Ishikawa (cell line): Measurements from ENCODE around the gene FERMT1.

Source experiments
- CEBPB ChIP-seq: IDR thresholded peaks from 2 replicates; pipeline ENCODE4 v1.6.1; 2012
- CREB1 ChIP-seq: IDR thresholded peaks from 2 replicates; pipeline ENCODE4 v1.6.1; 2012; ENCODE audit warnings: low read depth
- EGR1 ChIP-seq: IDR thresholded peaks from 2 replicates; pipeline ENCODE4 v1.6.1; 2012
- EP300 ChIP-seq: IDR thresholded peaks from 2 replicates; pipeline ENCODE4 v1.6.1; 2012; ENCODE audit warnings: borderline replicate concordance
- FOXM1 ChIP-seq: IDR thresholded peaks from 2 replicates; pipeline ENCODE4 v1.6.1; 2012; ENCODE audit warnings: low read depth, borderline replicate concordance
- NFIC ChIP-seq: IDR thresholded peaks from 2 replicates; pipeline ENCODE4 v1.6.1; 2012
- RAD21 ChIP-seq: IDR thresholded peaks from 2 replicates; pipeline ENCODE4 v1.6.1; 2012; ENCODE audit warnings: low read depth
- TAF1 ChIP-seq: IDR thresholded peaks from 2 replicates; pipeline ENCODE4 v1.6.1; 2012; ENCODE audit warnings: low read depth, mild to moderate bottlenecking
- TCF12 ChIP-seq: IDR thresholded peaks from 2 replicates; pipeline ENCODE4 v1.6.1; 2012; ENCODE audit warnings: low read depth
- TEAD4 ChIP-seq: IDR thresholded peaks from 2 replicates; pipeline ENCODE4 v1.6.1; 2012
- YY1 ChIP-seq: IDR thresholded peaks from 2 replicates; pipeline ENCODE4 v1.6.1; 2012; ENCODE audit warnings: low read depth
- ZBTB7A ChIP-seq: IDR thresholded peaks from 2 replicates; pipeline ENCODE4 v1.6.1; 2012; ENCODE audit warnings: low read depth
- TF ChIP-seq, protein P1 (sequence below): IDR thresholded peaks from 2 replicates; pipeline ENCODE4 v1.6.1; 2012
- TF ChIP-seq, protein P2 (sequence below): IDR thresholded peaks from 2 replicates; pipeline ENCODE4 v1.6.1; 2012
- TF ChIP-seq, protein P3 (sequence below): IDR thresholded peaks from 2 replicates; pipeline ENCODE4 v1.6.1; 2012; ENCODE audit warnings: low read depth, mild to moderate bottlenecking

The FERMT1 gene

DNA sequence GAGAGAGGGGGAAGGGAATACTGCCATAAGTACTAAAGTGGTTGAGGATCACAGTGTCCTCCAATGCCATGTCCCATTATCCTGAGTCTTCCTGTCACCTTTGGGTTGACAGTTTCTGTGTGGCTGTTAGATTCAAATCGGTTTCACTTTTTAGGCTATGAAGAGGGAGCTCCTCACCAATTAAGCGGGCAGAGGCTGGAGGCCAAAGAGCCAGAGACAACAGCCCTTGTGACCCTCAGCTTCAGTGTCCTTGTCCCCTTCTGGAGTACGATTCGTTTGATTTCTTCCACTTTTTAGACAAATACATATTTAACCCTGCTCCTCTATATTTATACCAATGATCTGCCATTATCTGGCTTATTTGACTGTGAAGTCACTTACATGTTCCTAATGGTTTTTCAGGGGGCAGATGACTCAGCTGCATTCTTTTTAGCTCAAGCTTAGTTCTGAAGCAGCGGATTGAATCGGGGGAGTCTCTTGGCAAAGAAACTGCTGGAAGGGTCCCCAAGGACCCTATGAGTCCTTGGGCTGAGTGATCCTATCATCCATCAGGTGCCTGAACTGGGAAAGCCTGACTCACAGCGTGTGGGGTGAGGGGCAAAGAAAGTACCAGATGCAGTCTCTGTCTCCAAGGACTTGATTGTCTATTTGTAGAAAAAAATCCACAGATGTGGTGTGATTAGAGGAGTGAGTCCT lies 18.2 kb downstream of the FERMT1 start:
- TF ChIP-seq EP300 (no peak), TEAD4 (no peak), NFIC (no peak), CREB1 (no peak), TCF12 (no peak), FOXM1 (no peak), CEBPB (no peak), EGR1 (no peak), YY1 (no peak), TAF1 (no peak), ZBTB7A (no peak), RAD21 (no peak)
- TF ChIP-seq, protein P1, sequence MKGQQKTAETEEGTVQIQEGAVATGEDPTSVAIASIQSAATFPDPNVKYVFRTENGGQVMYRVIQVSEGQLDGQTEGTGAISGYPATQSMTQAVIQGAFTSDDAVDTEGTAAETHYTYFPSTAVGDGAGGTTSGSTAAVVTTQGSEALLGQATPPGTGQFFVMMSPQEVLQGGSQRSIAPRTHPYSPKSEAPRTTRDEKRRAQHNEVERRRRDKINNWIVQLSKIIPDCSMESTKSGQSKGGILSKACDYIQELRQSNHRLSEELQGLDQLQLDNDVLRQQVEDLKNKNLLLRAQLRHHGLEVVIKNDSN: no peak
- TF ChIP-seq, protein P2, sequence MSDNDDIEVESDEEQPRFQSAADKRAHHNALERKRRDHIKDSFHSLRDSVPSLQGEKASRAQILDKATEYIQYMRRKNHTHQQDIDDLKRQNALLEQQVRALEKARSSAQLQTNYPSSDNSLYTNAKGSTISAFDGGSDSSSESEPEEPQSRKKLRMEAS: no peak
- TF ChIP-seq, protein P3, sequence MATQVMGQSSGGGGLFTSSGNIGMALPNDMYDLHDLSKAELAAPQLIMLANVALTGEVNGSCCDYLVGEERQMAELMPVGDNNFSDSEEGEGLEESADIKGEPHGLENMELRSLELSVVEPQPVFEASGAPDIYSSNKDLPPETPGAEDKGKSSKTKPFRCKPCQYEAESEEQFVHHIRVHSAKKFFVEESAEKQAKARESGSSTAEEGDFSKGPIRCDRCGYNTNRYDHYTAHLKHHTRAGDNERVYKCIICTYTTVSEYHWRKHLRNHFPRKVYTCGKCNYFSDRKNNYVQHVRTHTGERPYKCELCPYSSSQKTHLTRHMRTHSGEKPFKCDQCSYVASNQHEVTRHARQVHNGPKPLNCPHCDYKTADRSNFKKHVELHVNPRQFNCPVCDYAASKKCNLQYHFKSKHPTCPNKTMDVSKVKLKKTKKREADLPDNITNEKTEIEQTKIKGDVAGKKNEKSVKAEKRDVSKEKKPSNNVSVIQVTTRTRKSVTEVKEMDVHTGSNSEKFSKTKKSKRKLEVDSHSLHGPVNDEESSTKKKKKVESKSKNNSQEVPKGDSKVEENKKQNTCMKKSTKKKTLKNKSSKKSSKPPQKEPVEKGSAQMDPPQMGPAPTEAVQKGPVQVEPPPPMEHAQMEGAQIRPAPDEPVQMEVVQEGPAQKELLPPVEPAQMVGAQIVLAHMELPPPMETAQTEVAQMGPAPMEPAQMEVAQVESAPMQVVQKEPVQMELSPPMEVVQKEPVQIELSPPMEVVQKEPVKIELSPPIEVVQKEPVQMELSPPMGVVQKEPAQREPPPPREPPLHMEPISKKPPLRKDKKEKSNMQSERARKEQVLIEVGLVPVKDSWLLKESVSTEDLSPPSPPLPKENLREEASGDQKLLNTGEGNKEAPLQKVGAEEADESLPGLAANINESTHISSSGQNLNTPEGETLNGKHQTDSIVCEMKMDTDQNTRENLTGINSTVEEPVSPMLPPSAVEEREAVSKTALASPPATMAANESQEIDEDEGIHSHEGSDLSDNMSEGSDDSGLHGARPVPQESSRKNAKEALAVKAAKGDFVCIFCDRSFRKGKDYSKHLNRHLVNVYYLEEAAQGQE: no peak

DNA sequence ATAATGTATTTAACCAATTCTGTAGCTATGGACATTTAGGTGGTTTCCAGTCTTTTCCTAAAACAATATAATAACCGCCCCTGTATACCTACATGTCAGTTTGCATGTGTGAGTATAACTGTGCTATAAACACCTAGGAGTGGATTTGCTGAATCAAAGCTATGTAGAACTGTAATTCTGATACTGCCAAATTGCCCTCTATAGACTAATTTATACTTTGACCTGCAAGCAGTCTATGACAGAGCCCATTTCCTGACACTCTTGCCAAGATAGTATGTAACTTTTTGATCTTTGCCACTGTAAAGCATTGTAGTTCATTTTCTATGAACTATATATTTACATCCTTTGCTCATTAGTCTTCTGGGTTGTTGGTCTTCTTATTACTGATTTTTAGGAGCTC lies 19.5 kb downstream of the FERMT1 start:
- TF ChIP-seq CEBPB (no peak), ZBTB7A (no peak), TAF1 (no peak), TCF12 (no peak)
- TF ChIP-seq, protein P1: no peak
- TF ChIP-seq, protein P3: no peak

DNA sequence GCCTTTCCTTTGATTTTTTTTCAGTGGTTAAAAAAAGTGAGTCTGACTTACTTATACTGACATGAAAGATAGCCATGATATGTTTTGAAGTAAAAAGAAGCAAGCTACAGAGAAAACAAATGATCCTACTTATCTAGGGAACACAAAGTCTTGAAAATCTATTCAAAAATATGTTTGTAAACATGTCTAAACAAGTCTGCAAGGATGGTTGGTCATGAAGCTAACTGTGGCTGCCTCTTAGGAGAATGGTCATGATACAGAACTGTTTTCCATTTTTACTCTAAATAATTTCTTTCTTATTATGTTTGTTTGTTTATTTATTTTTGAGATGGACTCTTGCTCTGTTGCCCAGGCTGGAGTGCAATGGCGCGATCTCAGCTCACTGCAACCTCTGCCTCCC lies 21.5 kb downstream of the FERMT1 start:
- TF ChIP-seq ZBTB7A: no peak
- TF ChIP-seq, protein P1: no peak
- TF ChIP-seq, protein P3: no peak
- TF ChIP-seq NFIC: no peak
- no peak for TF ChIP-seq FOXM1
- no peak for TF ChIP-seq CEBPB

DNA sequence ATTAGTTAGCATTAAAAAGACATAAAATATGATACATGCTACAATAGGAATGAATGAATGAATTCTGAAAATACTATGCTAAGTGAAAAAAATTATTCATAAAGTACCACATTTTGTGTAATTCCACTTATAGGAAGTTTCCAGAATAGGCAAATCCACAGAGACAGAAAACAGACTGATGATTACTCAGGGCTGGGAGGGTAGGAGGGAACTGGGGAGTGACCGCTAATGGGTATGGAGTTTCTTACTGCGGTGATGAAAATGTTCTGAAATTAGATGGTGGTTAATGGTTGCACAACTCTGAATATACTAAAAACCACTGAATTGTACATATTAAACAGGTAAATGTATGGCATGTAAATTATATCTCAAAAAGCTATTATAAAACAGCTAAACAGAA lies 22.6 kb downstream of the FERMT1 start:
- no peak for TF ChIP-seq RAD21
- TF ChIP-seq EP300: no peak
- no peak for TF ChIP-seq TAF1
- TF ChIP-seq, protein P1: no peak
- TF ChIP-seq NFIC: no peak
- TF ChIP-seq TEAD4: no peak
- no peak for TF ChIP-seq CEBPB
- TF ChIP-seq EGR1: no peak
- no peak for TF ChIP-seq TCF12
- no peak for TF ChIP-seq ZBTB7A
- TF ChIP-seq CREB1: no peak
- no peak for TF ChIP-seq YY1
